Aorta (tissue), 5 donors: ENCODE data around the gene CHD6. TPM values are rescaled to one million over a fixed set of nuclear protein-coding genes. Genes with fewer than 3 reads are reported as not detected.

Source experiments
- ATAC-seq: fragments of 200-7000 bp; cut with Tn5 transposase; one replicate; pipeline ENCODE4 v1.9.1; 2022; ENCODE audit warnings: moderate library complexity; ENCODE audit not compliant: low FRiP score
- DNase-seq, 2 donors: peaks; one replicate each; pipeline ENCODE4 v3.0.0-alpha.2; 2020
- H3K27ac ChIP-seq, 2 donors: one replicate each; pipeline ENCODE4 v1.5.1; 2013; ENCODE audit warnings: low read length in 2 of 2, mild to moderate bottlenecking in 2 of 2, moderate library complexity in 2 of 2, control low read depth in 1 of 2, inconsistent platforms in 1 of 2, low read depth in 1 of 2
- H3K27me3 ChIP-seq, 2 donors: one replicate each; pipeline ENCODE4 v1.6.1; 2013; ENCODE audit warnings: control low read depth in 1 of 2, low read length in 1 of 2, mild to moderate bottlenecking in 1 of 2, moderate library complexity in 1 of 2; ENCODE audit not compliant: insufficient read depth in 2 of 2, control insufficient read depth in 1 of 2
- H3K36me3 ChIP-seq, 2 donors: one replicate each; pipeline ENCODE4 v1.6.1; 2013; ENCODE audit warnings: control low read depth in 1 of 2, low read length in 1 of 2, mild to moderate bottlenecking in 1 of 2; ENCODE audit not compliant: insufficient read depth in 2 of 2, control insufficient read depth in 1 of 2
- H3K4me1 ChIP-seq, 2 donors: one replicate each; pipeline ENCODE4 v1.6.1; 2013; ENCODE audit warnings: low read length in 2 of 2, control low read depth in 1 of 2, mild to moderate bottlenecking in 1 of 2, moderate library complexity in 1 of 2; ENCODE audit not compliant: insufficient read depth in 2 of 2, control insufficient read depth in 1 of 2
- H3K4me3 ChIP-seq, 2 donors: one replicate each; pipeline ENCODE4 v1.5.1; 2013; ENCODE audit warnings: low read length in 2 of 2, control low read depth in 1 of 2, mild to moderate bottlenecking in 1 of 2
- H3K9me3 ChIP-seq: one replicate; pipeline ENCODE4 v1.6.1; 2013; ENCODE audit warnings: mild to moderate bottlenecking, low read length; ENCODE audit not compliant: control insufficient read depth
- WGBS, 2 donors: extraction: QIAGEN DNeasy Blood & Tissue Kit; methylation state at CpG; one replicate each; pipeline ENCODE4 v1.1.7; 2013; 5-methylcytosine and 5-hydroxymethylcytosine counted together
- intact Hi-C, 2 donors: fragments of 100-400 bp; cut with DNase I; formaldehyde crosslinking; loops; one replicate each; pipeline versions ENCODE4 v1.14.2 to v1.15.0; 2022
- polyA plus RNA-seq, 2 donors: library from polyadenylated mRNA; stranded (reverse); fragments of 200-250 nt; gene quantifications; one replicate each; pipeline ENCODE4 v1.2.3, GENCODE V29; 2013
- total RNA-seq, 2 donors: library from RNA; stranded (reverse); fragmentation: NEBNext Ultra II Directional; extraction: Animal tissue kit (Norgen Biotek cat#: 25700); gene quantifications; one replicate each; pipeline ENCODE4 v1.2.1, GENCODE V29; 2021
- donor health status: healthy with polysubstance abuse.
- donor health status: Bipolar disorder and iron deficiency.
- donor health status: DM: no; HTN: no; CAD: no.
- donor health status: DM: no; HTN: no; CAD: no.
- donor health status: DM: yes; HTN: yes; CAD: no.

CHD6 gene
- total and polyA plus RNA-seq, 4 donors = 3.3 to 126 (median 69.1) TPM

DNA sequence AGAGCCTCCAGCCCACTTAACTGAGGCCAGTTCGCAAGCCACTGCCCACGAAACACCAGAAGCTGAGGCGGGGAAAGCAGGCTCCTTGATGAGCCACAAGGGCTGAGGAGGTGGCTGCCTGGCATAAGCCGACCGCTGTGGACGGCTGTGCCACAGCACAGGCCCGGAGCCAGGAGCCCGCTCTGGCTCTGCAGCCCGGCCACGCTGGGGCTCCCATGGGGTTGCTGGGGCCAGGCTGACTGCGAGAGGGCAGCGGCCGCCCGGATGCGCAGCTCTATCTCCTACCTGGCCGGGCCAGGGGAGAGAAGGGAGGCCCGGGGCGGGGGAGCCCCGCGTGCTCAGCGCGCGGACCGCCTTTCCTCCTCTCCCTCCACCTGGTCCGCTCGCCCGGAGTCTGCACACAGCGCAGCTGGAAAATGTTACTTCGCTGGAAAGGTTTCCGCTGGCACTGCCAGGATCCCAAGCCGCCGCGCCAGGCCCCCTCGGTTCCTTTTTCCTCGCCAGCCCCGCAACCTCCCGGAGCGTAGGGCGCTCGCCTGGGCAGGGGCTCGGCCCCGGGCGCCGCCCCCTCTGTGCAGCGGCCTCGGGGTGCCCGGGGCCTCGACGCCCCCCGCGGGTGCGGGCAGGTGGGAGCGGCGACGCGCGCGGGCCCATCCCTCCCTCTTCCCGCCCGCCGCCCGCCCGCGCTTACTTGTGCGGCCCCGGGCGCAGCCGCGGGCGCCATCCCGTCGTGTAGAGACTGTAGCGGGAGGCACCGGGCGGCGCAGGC, 252.2 kb downstream of the CHD6 start:
- WGBS, 2 donors = 1% methylated on average over 52 to 76 of the region's 76 CpGs
- Histone ChIP-seq H3K36me3 (no peaks in the 10 kb centered on the region), H3K9me3 (no peaks in the 10 kb centered on the region), H3K4me1 (no peaks in the 10 kb centered on the region), H3K4me3 (peak overlapping the region; percentile 22 to 33), H3K27ac (no peak overlapping the region), H3K27me3 (no peaks in the 10 kb centered on the region)
- DNase-seq (peak in 1 of 2 donors; percentile 38), ATAC-seq (no peak)
- intact Hi-C loops = no loop called here

DNA sequence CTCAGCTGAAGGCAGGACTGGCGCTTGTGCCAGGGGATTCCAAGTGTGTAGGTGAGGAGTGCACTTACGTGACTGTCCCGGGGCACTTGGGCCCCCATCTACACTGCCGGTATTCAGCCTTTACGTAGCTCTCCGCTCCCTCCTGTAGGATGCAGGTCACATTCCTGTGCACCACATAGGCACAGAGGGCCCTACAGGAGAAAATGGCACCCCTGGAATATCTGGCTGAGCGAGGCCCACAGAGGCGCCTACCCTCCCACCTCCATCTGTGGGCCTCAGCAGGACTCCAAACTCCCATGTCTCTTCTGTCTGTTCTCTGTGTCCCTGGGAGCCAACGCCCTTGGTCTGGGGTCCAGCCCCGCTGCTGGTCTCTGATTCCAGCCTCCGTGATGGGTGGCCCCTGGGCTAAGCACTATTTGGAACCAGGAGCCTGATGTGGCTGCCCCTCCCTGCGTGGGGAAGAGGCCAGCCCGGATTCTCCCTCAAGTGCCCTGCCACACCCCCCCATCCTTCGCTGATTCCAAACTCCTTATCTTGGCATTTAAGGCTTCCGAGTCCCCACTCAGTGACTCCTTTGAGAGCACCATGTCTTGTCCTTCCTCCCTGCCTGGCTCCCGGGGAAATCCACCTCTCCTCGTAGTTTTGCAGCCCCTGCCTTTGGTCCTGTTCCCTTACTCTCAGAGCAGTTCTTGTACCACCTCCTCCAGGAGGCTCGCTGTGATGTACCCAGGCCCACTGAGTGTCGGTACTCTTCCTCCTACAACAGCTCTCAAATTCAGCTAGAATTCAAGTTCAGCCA, 253.0 kb downstream of the CHD6 start:
- no peak for DNase-seq
- Histone ChIP-seq H3K36me3 (no peaks in the 10 kb centered on the region), H3K27me3 (no peaks in the 10 kb centered on the region), H3K4me3 (no peak overlapping the region), H3K9me3 (no peaks in the 10 kb centered on the region), H3K27ac (no peak overlapping the region), H3K4me1 (no peaks in the 10 kb centered on the region)
- WGBS, 2 donors = 89% methylated on average over 19 of the region's 19 CpGs
- intact Hi-C loops = no loop called here
- no peak for ATAC-seq

DNA sequence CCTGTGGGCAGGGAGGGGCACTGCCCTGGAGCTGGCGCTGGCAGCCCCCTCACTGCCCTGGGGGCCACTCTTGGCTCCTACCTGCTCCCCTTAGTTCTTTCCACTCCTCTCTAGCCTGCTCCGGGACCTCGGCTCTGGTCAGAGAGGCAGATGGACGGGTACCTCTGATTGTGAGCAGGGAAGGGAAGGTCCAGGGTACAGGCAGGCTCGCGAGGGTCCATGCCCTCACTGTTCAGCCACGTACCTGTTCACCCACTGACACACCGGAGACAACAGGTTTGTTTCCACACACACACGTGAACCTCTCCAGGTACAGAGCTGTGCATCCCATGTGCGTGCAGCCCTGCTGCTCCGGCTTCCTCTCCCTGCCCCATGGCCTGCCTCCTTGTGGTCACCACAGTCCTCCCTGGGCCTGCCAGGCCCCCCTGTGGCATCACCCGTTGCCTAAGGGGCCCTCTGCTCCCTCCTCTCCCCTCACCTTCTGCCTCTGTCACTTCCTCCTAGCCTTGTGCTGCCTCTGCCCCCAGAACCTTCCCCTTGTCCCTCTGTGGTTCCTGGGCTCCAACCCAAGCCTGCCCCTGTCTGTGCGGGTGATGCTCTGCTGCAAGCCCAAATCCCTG, 253.8 kb downstream of the CHD6 start:
- DNase-seq (no peak), ATAC-seq (peak; percentile 16)
- Histone ChIP-seq H3K36me3 (no peaks in the 10 kb centered on the region), H3K27ac (no peak overlapping the region), H3K4me3 (no peak overlapping the region), H3K4me1 (no peaks in the 10 kb centered on the region), H3K9me3 (no peaks in the 10 kb centered on the region), H3K27me3 (no peaks in the 10 kb centered on the region)
- 93% methylated on average over 13 of the region's 13 CpGs for WGBS, 2 donors
- intact Hi-C loops = no loop called here

DNA sequence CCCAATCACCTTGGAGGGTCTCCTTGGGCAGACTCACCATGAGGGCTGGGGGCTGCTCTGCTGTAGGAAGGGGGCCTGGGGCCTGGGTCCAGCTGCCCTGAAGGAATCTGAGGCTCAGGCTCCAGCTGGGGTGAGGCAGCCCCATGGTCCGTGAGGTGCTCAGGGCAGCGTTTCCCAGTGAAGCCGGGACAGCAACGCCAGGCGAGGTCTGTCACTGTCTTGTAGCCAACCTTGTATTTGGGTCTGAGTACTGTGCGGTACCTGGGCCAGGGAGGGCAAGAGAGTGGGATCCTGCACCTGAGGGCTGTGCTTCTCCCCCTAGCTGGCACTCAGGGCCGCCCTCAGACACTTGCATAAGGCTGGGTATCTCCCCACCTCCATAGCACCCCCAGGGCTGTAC, 254.6 kb downstream of the CHD6 start:
- H3K27me3 ChIP-seq = no peaks in the 10 kb centered on the region
- WGBS, 2 donors = 95 to 96% methylated on average over 7 of the region's 7 CpGs
- no peak overlapping the region for H3K27ac ChIP-seq
- no peaks in the 10 kb centered on the region for H3K9me3 ChIP-seq
- H3K4me1 ChIP-seq = no peaks in the 10 kb centered on the region
- ATAC-seq (no peak), DNase-seq (no peak)
- H3K36me3 ChIP-seq = no peaks in the 10 kb centered on the region
- intact Hi-C loops = no loop called here
- H3K4me3 ChIP-seq = no peak overlapping the region

DNA sequence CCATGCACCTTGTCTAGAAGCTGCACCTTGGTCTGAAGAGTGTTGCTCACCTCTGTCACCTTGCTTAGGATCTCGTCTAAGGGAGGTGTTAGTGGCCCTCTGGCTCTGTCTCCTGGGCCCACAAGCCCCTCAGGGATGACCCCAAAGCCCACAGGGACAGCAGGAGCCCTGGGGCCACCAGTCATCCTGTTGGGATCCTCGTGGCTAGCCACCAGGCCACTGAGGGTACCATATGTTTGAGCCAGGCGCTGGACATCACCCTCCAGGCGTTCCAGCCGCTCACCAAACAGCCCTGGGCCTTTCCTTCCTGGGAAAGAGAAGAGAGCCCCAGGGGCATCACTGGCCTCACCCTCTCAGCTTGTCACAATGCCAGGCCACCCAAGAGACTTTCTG, 255.4 kb downstream of the CHD6 start:
- WGBS, 2 donors = 95% methylated on average over 5 of the region's 5 CpGs
- H3K4me3 ChIP-seq = no peak overlapping the region
- ATAC-seq (no peak), DNase-seq (no peak)
- intact Hi-C loops = no loop called here
- H3K36me3 ChIP-seq = no peaks in the 10 kb centered on the region
- H3K27me3 ChIP-seq = no peaks in the 10 kb centered on the region
- no peaks in the 10 kb centered on the region for H3K4me1 ChIP-seq
- no peak overlapping the region for H3K27ac ChIP-seq
- no peaks in the 10 kb centered on the region for H3K9me3 ChIP-seq

DNA sequence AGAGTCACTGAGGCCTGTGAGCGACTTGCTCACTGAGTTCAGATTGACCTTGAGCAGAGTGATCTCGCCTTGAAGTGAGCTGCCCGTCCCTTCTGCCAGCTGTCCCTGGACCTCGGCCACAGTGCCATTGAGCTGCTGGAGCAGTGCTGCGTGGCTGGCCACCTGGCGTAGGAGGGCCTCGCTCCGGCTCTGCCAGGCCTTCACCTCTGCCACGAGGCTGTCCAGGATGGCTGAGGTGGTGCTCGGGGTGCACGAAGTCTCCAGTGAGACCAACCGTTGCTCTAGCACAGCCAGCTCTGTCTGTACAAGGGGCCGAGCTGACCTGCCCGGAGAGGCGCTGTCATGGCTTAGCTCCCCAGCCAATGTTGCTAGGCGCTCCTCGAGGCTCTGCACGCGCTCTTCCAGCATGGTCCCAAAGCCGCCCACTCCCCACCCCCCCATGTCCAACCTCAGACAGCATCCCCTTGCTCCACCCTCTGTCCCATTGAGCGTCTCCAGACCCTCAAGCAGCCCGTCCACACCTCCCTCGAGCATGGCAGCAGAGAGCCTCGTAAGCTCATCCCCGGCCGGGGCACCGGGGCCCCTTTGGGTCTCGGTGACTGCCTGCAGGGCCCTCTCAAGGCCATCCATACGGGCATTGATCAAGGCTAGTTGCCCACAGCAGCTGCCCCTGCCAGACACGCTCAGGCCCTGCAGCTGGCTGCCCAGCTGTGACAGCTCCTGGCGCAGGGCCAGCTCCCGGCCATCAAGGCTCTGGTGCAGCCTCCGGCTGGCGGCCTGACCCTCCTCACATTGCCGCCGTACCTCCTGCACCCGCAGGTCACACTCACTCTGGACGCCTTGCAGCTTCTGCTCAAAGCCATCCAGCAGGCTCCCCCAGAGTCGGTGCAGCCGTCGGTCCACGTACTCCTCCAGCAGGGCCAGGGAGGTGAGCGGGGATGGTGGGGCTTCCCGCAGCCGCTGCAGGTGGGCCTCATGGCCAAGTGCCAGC, 256.1 kb downstream of the CHD6 start:
- Histone ChIP-seq H3K4me1 (no peaks in the 10 kb centered on the region), H3K36me3 (no peaks in the 10 kb centered on the region), H3K4me3 (no peak overlapping the region), H3K9me3 (no peaks in the 10 kb centered on the region), H3K27me3 (no peaks in the 10 kb centered on the region), H3K27ac (no peak overlapping the region)
- intact Hi-C loops = no loop called here
- WGBS, 2 donors = 77 to 79% methylated on average over 45 of the region's 45 CpGs
- ATAC-seq (no peak), DNase-seq (peak in 1 of 2 donors; percentile 78)

DNA sequence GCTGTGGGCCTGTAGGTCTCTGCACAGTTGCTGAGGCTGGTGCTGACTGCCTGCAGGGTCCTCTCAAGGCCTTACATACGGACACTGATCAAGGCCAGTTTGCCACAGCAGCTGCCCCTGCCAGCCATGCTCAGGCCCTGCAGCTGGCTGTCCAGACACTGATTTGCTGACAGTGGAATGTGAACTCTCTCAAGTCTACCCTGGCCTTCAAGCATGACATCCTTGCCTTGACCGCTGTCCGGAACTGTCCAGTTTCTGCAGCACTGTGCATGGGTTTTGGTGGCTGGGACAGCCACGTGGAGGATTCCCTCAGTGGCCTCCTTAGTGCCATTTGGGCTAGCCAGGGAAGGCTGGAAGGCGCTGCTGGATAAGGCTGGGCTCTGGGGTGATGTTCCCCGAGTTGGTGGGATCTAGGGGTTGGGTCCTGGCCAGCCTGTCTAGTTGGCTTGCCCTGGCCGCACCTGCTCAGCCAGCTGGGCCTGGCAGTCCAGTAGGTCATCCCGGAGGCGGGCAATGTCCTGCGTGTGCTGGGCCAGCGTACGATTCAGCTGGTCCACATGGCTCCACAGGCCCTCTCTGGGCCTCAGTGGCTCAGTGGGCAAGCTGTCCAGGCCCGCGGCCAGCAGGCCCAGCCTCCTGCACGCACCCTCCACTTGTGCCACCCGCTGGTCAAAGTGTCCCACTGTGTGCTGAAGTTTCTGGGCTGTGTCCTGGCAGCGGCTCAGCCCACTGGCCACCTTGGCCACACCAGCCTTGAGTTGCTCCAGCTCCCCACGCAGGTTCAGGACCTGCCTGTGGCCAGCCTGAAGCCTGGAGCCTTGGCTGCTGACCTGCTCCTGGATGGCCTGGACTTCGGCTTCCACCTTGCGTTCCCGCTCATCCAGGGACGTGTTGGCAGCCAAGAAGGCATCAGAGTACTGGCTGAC, 257.1 kb downstream of the CHD6 start:
- no peaks in the 10 kb centered on the region for H3K36me3 ChIP-seq
- DNase-seq = no peak
- H3K27me3 ChIP-seq = no peaks in the 10 kb centered on the region
- WGBS, 2 donors = 93% methylated on average over 22 of the region's 22 CpGs
- no peaks in the 10 kb centered on the region for H3K4me1 ChIP-seq
- H3K9me3 ChIP-seq = no peaks in the 10 kb centered on the region
- H3K27ac ChIP-seq = no peak overlapping the region
- no peak for ATAC-seq
- intact Hi-C loops = no loop called here
- no peak overlapping the region for H3K4me3 ChIP-seq
